ENCODE measurements around the gene FCHO2. TPM values are rescaled to one million over a fixed set of nuclear protein-coding genes. Genes with fewer than 3 reads are reported as not detected.

The FCHO2 gene
- total RNA-seq, 1 donor from 2014 or later, result 13.3 TPM

DNA sequence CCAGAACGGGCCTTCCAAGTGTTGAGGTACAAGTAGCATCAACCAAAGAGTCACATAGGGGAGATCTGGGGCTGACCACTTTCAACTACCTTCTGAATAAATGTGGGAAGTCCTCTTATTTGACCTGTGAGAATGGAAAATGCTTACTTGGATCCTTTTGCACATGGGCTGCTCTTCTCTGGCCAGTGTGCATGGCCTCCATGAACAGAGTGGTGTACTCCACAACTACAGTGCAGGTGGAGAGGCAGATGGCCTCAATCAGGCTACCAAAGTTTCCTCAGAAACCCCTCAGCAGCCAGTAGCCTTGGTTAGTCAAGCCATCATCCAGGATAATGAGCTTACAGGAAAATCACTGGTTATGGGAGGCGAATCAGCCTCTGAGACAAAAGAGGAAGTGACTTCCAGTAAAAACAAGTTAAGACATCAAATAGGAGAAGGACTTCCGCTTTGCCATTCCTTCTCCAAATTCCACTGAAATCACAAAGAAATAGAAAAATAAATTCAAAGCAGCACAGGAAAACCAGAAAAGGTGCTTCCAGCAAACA lies 18.3 kb upstream of the FCHO2 start:
- Mint-ChIP-seq H3K27ac (ENCODE audit: unreplicated experiment) (no peak overlapping the region), H3K9me3 (ENCODE audit: unreplicated experiment) (peaks cover 8% of the 10 kb centered on the region), H3K4me1 (ENCODE audit: low read depth, unreplicated experiment) (no peaks in the 10 kb centered on the region), H3K36me3 (ENCODE audit: unreplicated experiment) (peaks cover 5% of the 10 kb centered on the region), H3K27me3 (ENCODE audit: unreplicated experiment) (no peaks in the 10 kb centered on the region), H3K4me3 (ENCODE audit: unreplicated experiment) (no peak overlapping the region)
- DNase-seq, result no peak
- TF ChIP-seq, protein P1, sequence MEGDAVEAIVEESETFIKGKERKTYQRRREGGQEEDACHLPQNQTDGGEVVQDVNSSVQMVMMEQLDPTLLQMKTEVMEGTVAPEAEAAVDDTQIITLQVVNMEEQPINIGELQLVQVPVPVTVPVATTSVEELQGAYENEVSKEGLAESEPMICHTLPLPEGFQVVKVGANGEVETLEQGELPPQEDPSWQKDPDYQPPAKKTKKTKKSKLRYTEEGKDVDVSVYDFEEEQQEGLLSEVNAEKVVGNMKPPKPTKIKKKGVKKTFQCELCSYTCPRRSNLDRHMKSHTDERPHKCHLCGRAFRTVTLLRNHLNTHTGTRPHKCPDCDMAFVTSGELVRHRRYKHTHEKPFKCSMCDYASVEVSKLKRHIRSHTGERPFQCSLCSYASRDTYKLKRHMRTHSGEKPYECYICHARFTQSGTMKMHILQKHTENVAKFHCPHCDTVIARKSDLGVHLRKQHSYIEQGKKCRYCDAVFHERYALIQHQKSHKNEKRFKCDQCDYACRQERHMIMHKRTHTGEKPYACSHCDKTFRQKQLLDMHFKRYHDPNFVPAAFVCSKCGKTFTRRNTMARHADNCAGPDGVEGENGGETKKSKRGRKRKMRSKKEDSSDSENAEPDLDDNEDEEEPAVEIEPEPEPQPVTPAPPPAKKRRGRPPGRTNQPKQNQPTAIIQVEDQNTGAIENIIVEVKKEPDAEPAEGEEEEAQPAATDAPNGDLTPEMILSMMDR (IDR thresholded peaks at IDR 0.05; ENCODE audit: partially characterized antibody, unreplicated experiment), result no peak

DNA sequence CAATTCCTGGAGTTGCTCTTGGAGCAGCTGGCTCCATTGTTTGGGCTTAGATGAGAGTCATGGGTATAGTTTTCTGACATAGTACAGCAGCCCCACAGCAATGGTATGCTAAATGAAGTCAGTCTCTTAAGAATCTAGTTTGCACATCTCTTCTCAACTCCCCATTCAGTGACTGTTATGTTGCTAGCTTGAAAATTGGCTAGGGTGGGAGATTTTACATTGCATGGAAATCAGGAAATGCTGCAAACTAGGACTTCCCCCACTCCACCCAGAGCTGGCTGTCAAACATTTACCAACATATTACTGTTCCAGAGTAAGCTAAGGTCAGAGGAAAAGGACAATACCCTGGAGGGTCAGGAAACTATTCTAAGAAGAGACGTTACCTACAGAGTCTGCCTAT lies 17.6 kb upstream of the FCHO2 start:
- Mint-ChIP-seq H3K9me3 (ENCODE audit: unreplicated experiment) (peaks cover 6% of the 10 kb centered on the region), H3K27me3 (ENCODE audit: unreplicated experiment) (no peaks in the 10 kb centered on the region), H3K4me1 (ENCODE audit: low read depth, unreplicated experiment) (no peaks in the 10 kb centered on the region), H3K27ac (ENCODE audit: unreplicated experiment) (no peak overlapping the region), H3K36me3 (ENCODE audit: unreplicated experiment) (peaks cover 5% of the 10 kb centered on the region), H3K4me3 (ENCODE audit: unreplicated experiment) (no peak overlapping the region)
- TF ChIP-seq, protein P1 (IDR thresholded peaks at IDR 0.05; ENCODE audit: partially characterized antibody, unreplicated experiment), result no peak
- no peak for DNase-seq

DNA sequence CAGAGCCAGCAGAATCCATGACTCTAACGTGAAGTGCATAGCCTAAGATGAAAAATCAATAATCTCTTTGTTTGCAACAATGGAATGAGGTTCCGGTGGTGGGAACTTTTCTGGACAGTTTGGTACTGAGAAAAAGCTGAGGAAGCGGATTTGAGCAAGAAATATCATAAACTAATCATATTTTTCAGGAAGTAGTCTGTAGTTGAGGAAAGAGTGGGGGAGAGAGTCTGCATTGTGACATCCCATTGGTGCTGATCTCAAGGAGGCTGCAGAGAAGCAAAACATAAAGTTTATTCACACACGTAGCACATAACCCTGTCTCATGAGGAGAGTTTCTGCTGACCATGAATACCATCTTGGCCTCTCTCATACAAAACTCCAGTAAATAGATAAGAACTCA lies 15.8 kb upstream of the FCHO2 start:
- Mint-ChIP-seq H3K4me3 (ENCODE audit: unreplicated experiment) (no peak overlapping the region), H3K9me3 (ENCODE audit: unreplicated experiment) (no peaks in the 10 kb centered on the region), H3K4me1 (ENCODE audit: low read depth, unreplicated experiment) (no peaks in the 10 kb centered on the region), H3K36me3 (ENCODE audit: unreplicated experiment) (no peaks in the 10 kb centered on the region), H3K27me3 (ENCODE audit: unreplicated experiment) (no peaks in the 10 kb centered on the region), H3K27ac (ENCODE audit: unreplicated experiment) (no peak overlapping the region)
- TF ChIP-seq, protein P1 (IDR thresholded peaks at IDR 0.05; ENCODE audit: partially characterized antibody, unreplicated experiment), result no peak
- DNase-seq, result no peak

DNA sequence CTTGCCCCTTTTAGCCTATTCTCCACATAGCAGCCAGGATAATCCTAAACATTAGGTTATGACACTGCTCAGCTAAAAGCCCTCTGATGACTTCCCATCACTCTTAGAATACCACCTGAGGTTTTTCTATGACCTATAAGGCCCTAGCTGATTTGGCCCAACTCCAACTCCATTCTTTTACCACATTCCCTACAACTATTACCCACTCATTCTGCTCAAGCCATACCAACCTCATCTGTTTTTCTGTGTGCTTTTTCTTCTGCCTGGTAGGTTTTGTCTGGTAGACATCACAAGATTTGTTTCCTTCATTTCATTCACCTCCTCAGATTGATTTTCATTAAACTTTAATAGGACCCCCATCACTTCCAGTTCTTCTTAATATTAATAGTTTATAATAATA lies 12.5 kb upstream of the FCHO2 start:
- Mint-ChIP-seq H3K4me1 (ENCODE audit: low read depth, unreplicated experiment) (no peaks in the 10 kb centered on the region), H3K36me3 (ENCODE audit: unreplicated experiment) (peaks cover under 1% of the 10 kb centered on the region), H3K27ac (ENCODE audit: unreplicated experiment) (no peak overlapping the region), H3K9me3 (ENCODE audit: unreplicated experiment) (peaks cover under 1% of the 10 kb centered on the region), H3K27me3 (ENCODE audit: unreplicated experiment) (no peaks in the 10 kb centered on the region), H3K4me3 (ENCODE audit: unreplicated experiment) (no peak overlapping the region)
- no peak for DNase-seq
- TF ChIP-seq, protein P1 (IDR thresholded peaks at IDR 0.05; ENCODE audit: partially characterized antibody, unreplicated experiment), result no peak

DNA sequence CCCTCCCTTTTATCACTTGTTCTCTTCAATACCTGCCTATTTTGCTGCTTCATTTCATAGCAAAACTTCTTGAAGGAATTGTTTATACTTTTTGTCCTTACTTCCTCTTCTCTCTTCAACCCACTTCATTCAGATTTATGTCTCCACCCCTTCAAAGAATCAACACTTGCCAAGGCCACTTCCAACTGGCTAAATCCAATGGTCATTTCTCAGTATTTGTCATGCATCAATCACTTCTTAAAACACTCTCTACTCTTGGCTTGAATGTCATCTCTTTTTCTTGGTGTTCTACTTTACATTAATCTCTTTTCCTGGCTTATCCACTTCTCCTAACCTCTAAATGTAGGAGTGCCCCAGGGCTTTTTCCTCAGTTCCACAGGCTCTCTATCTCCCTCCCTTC lies 8.3 kb upstream of the FCHO2 start:
- Mint-ChIP-seq H3K4me1 (ENCODE audit: low read depth, unreplicated experiment) (no peaks in the 10 kb centered on the region), H3K36me3 (ENCODE audit: unreplicated experiment) (peaks cover 3% of the 10 kb centered on the region), H3K27me3 (ENCODE audit: unreplicated experiment) (peaks cover 3% of the 10 kb centered on the region), H3K27ac (ENCODE audit: unreplicated experiment) (no peak overlapping the region), H3K9me3 (ENCODE audit: unreplicated experiment) (peaks cover 2% of the 10 kb centered on the region), H3K4me3 (ENCODE audit: unreplicated experiment) (no peak overlapping the region)
- no peak for DNase-seq
- TF ChIP-seq, protein P1 (IDR thresholded peaks at IDR 0.05; ENCODE audit: partially characterized antibody, unreplicated experiment), result no peak

Data from glutamatergic neuron (in vitro differentiated cells).